Endothelial cell of umbilical vein (primary cell): Measurements from ENCODE around the gene CSK. TPM values are rescaled to one million over a fixed set of nuclear protein-coding genes. Genes with fewer than 3 reads are reported as not detected.

Experiments used
- BruUV-seq: library from RNA; stranded (reverse); fragments of 400-500 nt; replicated peaks from 2 replicates; lab custom pipeline; 2021; lab: Mats Ljungman, UMichigan
- CTCF ChIA-PET: fragments of 300-600, 350-600 bp; sonication (Branson Sonifier 250); formaldehyde crosslinking; loops from one replicate; lab custom pipeline; 2021; ENCODE audit warnings: antibody characterized with exemption, inconsistent platforms; lab: Charles Lee
- POLR2A ChIA-PET: fragments of 300-600, 350-600 bp; sonication (Branson Sonifier 250); formaldehyde crosslinking; loops from one replicate; lab custom pipeline; 2021; ENCODE audit warnings: antibody characterized with exemption, inconsistent platforms; lab: Charles Lee
- DNase-seq: peaks from one replicate; pipeline ENCODE4 v3.0.0-alpha.2; 2011; ENCODE audit warnings: low read depth, low spot score
- FAIRE-seq: peaks from 2 replicates; lab custom pipeline; 2011; peaks lifted over from hg19 to GRCh38; lab: Jason Lieb, UNC
- H2AFZ ChIP-seq: 2 replicates; pipeline ENCODE4 v1.6.0; 2012; ENCODE audit warnings: low read depth, low read length, control low read depth, inconsistent platforms
- H3K27ac ChIP-seq: 2 replicates; pipeline ENCODE4 v1.5.1; 2011; ENCODE audit warnings: low read depth, mild to moderate bottlenecking, control low read depth, low read length, moderate library complexity; ENCODE audit not compliant: insufficient read depth
- H3K27me3 ChIP-seq, 2 experiments: 2 replicates each; pipeline versions ENCODE4 v1.6.0 to v1.6.1; 2011; ENCODE audit warnings: low read length in 2 of 2, mixed read lengths in 1 of 2; ENCODE audit not compliant: control insufficient read depth in 2 of 2, insufficient read depth in 2 of 2
- H3K36me3 ChIP-seq, 2 experiments: 2 replicates in 1 of 2; 3 replicates in 1 of 2; pipeline ENCODE4 v1.5.1; 2011; ENCODE audit warnings: low read length in 2 of 2, mild to moderate bottlenecking in 1 of 2, moderate library complexity in 1 of 2; ENCODE audit not compliant: control insufficient read depth in 2 of 2, insufficient read depth in 2 of 2; ENCODE audit errors: extremely low read depth in 1 of 2
- H3K4me1 ChIP-seq: 3 replicates; pipeline ENCODE4 v1.5.1; 2011; ENCODE audit warnings: mild to moderate bottlenecking, low read length; ENCODE audit not compliant: control insufficient read depth, insufficient read depth; ENCODE audit errors: extremely low read depth
- H3K4me2 ChIP-seq: 2 replicates; pipeline ENCODE4 v1.6.1; 2011; ENCODE audit warnings: low read length, control low read depth, mixed read lengths; ENCODE audit not compliant: insufficient read depth
- H3K4me3 ChIP-seq, 3 experiments: fragments of 200-600 bp in 1 of 3; sonication (generic), shearing (Covaris generic) in 1 of 3; replicated peaks in 1 of 3; 2 replicates each; pipeline ENCODE4 v1.5.1; 2011 to 2016; ENCODE audit warnings: control low read depth in 3 of 3, low read length in 3 of 3, mild to moderate bottlenecking in 2 of 3, inconsistent platforms in 1 of 3, low read depth in 1 of 3, moderate library complexity in 1 of 3; ENCODE audit not compliant: insufficient read depth in 1 of 3
- H3K79me2 ChIP-seq: 2 replicates; pipeline ENCODE4 v1.6.0; 2012; ENCODE audit warnings: low read length, inconsistent platforms; ENCODE audit not compliant: control insufficient read depth, insufficient read depth
- H3K9ac ChIP-seq: replicated peaks from 2 replicates; pipeline ENCODE3; 2011; ENCODE audit warnings: low read length, control low read depth; ENCODE audit not compliant: insufficient read depth; ENCODE audit errors: extremely low read depth
- H3K9me1 ChIP-seq: replicated peaks from 3 replicates; pipeline ENCODE4 v1.6.0; 2011; ENCODE audit warnings: mild to moderate bottlenecking, low read length; ENCODE audit not compliant: control insufficient read depth, insufficient read depth; ENCODE audit errors: extremely low read depth
- H3K9me3 ChIP-seq: replicated peaks from 2 replicates; pipeline ENCODE4 v1.5.1; 2012; ENCODE audit warnings: low read length, inconsistent platforms; ENCODE audit not compliant: control insufficient read depth, insufficient read depth
- H4K20me1 ChIP-seq: replicated peaks from 2 replicates; pipeline ENCODE3; 2011; ENCODE audit warnings: mild to moderate bottlenecking, low read length; ENCODE audit not compliant: control insufficient read depth, insufficient read depth; ENCODE audit errors: extremely low read depth
- EZH2 ChIP-seq: IDR thresholded peaks from 2 replicates; pipeline ENCODE4 v1.6.1; 2012; ENCODE audit warnings: borderline replicate concordance, low read depth, mild to moderate bottlenecking, moderate library complexity, low read length, inconsistent platforms; ENCODE audit not compliant: severe bottlenecking
- FOS ChIP-seq: IDR thresholded peaks from 2 replicates; pipeline ENCODE4 v1.6.1; 2011; ENCODE audit warnings: mild to moderate bottlenecking, low read length, moderate library complexity, borderline replicate concordance; ENCODE audit not compliant: insufficient read depth
- GATA2 ChIP-seq: IDR thresholded peaks from 2 replicates; pipeline ENCODE4 v1.7.0; 2011; ENCODE audit warnings: low read depth, mild to moderate bottlenecking, moderate library complexity, mixed read lengths, low read length; ENCODE audit not compliant: insufficient read length, insufficient read depth
- JUN ChIP-seq: IDR thresholded peaks from 2 replicates; pipeline ENCODE4 v1.6.1; 2011; ENCODE audit warnings: borderline replicate concordance, low read depth; ENCODE audit not compliant: insufficient read length, insufficient read depth
- MYC ChIP-seq: IDR thresholded peaks from one replicate; pipeline ENCODE4 v1.6.1; 2011; ENCODE audit warnings: mild to moderate bottlenecking, low read depth, low read length
- POLR2A ChIP-seq: IDR thresholded peaks from 2 replicates; pipeline ENCODE4 v1.6.1; 2012; ENCODE audit warnings: low read depth, mild to moderate bottlenecking, control low read depth, low read length
- POLR2AphosphoS5 ChIP-seq: IDR thresholded peaks from 2 replicates; pipeline ENCODE4 v1.6.1; 2012; ENCODE audit warnings: low read depth, mild to moderate bottlenecking, control low read depth, low read length, moderate library complexity; ENCODE audit not compliant: insufficient read depth
- dilution Hi-C: fragments of 300-500 bp; cut with MboI; formaldehyde crosslinking; loops from one replicate; pipeline ENCODE4 v1.15.0; 2019; ENCODE audit warnings: low sequenced_read_pairs; ENCODE audit not compliant: extremely low pct_ligation_motif_present
- intact Hi-C: fragments of 100-400 bp; cut with micrococcal nuclease; formaldehyde crosslinking; loops from one replicate; pipeline ENCODE4 v1.10.0; 2022
- polyA plus RNA-seq, 4 experiments: library from polyadenylated mRNA; depleted of rRNA in 3 of 4; stranded (reverse) in 3 of 4; unstranded in 1 of 4; fragments of >200 nt; gene quantifications; 2 replicates each; pipeline versions ENCODE4 v1.2.1 to v1.2.3, GENCODE V29; 2011 to 2012; ENCODE audit warnings: missing spikeins in 1 of 4
- total RNA-seq: library from RNA; stranded (reverse); gene quantifications from 2 replicates; pipeline ENCODE4 v1.2.3, GENCODE V29; 2021
- TF ChIP-seq, protein P1 (sequence below): IDR thresholded peaks from 2 replicates; pipeline ENCODE4 v1.6.1; 2011; ENCODE audit not compliant: insufficient read depth, insufficient read length
- TF ChIP-seq, protein P2 (sequence below), 2 donors: IDR thresholded peaks; 1 replicate in 1 of 2; 2 replicates in 1 of 2; pipeline ENCODE4 v1.5.1; 2011; ENCODE audit warnings: low read length in 2 of 2, mild to moderate bottlenecking in 2 of 2, moderate library complexity in 2 of 2, control low read depth in 1 of 2, inconsistent platforms in 1 of 2, low read depth in 1 of 2; ENCODE audit not compliant: insufficient read depth in 1 of 2; ENCODE audit errors: extremely low read depth in 1 of 2

CSK gene
- total and polyA plus RNA-seq, 2 donors (not counting 3 experiments of a cell fraction or from before 2014, with no cell fraction given) = 41.2 to 104 TPM

DNA sequence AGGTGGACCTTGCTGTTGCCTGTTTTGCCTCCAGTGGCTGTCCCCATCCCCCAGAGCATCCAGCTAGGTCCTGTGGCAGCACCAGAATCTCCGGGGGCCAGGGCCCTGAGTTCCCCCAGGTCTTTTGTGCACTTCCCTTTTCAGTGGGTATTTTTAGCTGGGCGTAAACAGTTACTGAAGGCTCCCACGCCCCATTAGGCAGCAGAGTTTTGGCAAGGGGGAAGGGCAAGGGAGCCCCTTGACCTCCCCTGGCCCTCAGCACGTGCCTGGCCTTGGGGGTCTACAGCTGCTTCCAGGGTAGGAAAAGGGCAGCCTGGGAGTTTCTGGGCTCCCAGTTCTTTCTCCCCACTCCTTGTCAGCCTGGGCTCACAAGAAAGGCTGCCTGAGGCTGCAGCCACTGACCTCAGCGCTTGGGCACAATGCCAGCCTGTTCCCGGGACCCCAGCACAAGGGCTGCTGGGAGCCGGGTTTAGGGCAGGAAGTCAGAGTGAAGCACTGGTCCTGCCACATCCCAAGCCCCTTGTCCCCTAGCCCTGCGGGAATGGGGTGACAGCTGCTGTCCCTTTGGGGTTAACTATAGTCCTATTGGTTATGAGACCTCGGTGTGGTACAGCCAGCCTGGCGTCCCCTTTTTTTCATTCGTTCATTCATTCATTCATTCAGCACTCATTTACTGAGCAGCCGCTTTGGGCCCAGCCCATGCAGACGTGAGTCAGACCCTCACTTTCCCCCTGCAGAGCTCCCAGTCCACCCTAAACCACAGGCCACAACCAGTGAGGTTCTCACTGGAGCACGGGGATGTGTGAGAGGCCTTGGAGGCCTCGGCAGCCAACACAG, 8.4 kb downstream of the CSK start:
- ChIA-PET CTCF (interaction anchor here (1.5 kb wide), 1 partner anchor 19 kb away, joined by 4 read pairs; no protein-coding TSS in a partner anchor), POLR2A (no interaction called here)
- no peak overlapping the region for H3K27ac ChIP-seq
- H2AFZ ChIP-seq = no peak overlapping the region
- intact Hi-C loops = no loop called here
- H3K4me1 ChIP-seq = peaks cover 6% of the 10 kb centered on the region
- H3K79me2 ChIP-seq = peaks cover 92% of the 10 kb centered on the region
- peaks cover 0 to 7% of the 10 kb centered on the region in 2 experiments for H3K36me3 ChIP-seq
- H4K20me1 ChIP-seq = no peaks in the 10 kb centered on the region
- H3K9me1 ChIP-seq = no peaks in the 10 kb centered on the region
- BruUV-seq = no TSS peak
- H3K27me3 ChIP-seq = no peaks in the 10 kb centered on the region
- dilution Hi-C loops = no loop called here
- no peak for DNase-seq
- no peak for TF ChIP-seq MYC
- TF ChIP-seq EZH2 = no peak
- no peak for TF ChIP-seq FOS
- H3K4me3 ChIP-seq = no peak overlapping the region
- no peak overlapping the region for H3K9ac ChIP-seq
- H3K4me2 ChIP-seq = no peak overlapping the region
- no peak for FAIRE-seq
- no peaks in the 10 kb centered on the region for H3K9me3 ChIP-seq

DNA sequence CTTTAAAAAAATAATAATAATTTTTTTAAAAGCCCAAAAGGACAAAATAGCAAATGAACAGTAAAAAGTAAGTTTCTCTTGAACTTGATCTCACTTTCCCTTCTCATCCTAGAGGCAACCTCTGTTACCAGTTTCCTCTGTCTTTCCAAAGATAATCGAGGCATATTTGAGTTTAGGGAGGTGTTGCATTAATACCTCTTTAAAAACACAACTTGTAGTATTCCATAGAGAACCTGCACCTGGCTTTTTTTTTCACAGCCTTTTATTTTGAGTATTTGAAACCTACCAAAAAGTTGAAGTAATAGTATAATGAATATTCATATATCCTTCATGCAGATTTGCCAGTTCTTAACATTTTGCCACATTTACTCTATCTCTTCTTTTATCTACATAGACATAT, 9.1 kb downstream of the CSK start:
- ChIA-PET CTCF (interaction anchor here (1.5 to 1.7 kb wide), 2 partner anchors 20 to 160 kb away, joined by 3 to 4 read pairs; no protein-coding TSS in a partner anchor), POLR2A (no interaction called here)
- Histone ChIP-seq H3K9me1 (no peaks in the 10 kb centered on the region), H3K4me3 (no peak overlapping the region), H3K9me3 (no peaks in the 10 kb centered on the region), H3K27me3 (no peaks in the 10 kb centered on the region), H3K4me1 (peaks cover 6% of the 10 kb centered on the region), H3K4me2 (no peak overlapping the region), H3K36me3 (peaks cover 0 to 5% of the 10 kb centered on the region in 2 experiments), H3K27ac (no peak overlapping the region), H3K9ac (no peak overlapping the region), H3K79me2 (peaks cover 87% of the 10 kb centered on the region), H4K20me1 (no peaks in the 10 kb centered on the region), H2AFZ (no peak overlapping the region)
- no peak for DNase-seq
- no TSS peak for BruUV-seq
- intact Hi-C loops (no loop called here), dilution Hi-C loops (no loop called here)
- TF ChIP-seq EZH2 = no peak
- TF ChIP-seq, protein P1, sequence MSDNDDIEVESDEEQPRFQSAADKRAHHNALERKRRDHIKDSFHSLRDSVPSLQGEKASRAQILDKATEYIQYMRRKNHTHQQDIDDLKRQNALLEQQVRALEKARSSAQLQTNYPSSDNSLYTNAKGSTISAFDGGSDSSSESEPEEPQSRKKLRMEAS = no peak
- TF ChIP-seq POLR2AphosphoS5 = no peak
- TF ChIP-seq MYC = no peak
- no peak for TF ChIP-seq POLR2A
- TF ChIP-seq GATA2 = no peak
- TF ChIP-seq FOS = no peak
- TF ChIP-seq, protein P2, sequence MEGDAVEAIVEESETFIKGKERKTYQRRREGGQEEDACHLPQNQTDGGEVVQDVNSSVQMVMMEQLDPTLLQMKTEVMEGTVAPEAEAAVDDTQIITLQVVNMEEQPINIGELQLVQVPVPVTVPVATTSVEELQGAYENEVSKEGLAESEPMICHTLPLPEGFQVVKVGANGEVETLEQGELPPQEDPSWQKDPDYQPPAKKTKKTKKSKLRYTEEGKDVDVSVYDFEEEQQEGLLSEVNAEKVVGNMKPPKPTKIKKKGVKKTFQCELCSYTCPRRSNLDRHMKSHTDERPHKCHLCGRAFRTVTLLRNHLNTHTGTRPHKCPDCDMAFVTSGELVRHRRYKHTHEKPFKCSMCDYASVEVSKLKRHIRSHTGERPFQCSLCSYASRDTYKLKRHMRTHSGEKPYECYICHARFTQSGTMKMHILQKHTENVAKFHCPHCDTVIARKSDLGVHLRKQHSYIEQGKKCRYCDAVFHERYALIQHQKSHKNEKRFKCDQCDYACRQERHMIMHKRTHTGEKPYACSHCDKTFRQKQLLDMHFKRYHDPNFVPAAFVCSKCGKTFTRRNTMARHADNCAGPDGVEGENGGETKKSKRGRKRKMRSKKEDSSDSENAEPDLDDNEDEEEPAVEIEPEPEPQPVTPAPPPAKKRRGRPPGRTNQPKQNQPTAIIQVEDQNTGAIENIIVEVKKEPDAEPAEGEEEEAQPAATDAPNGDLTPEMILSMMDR (IDR thresholded peaks at IDR 0.05; ENCODE audit: extremely low read depth in 1 of 2, insufficient read depth in 1 of 2, low read depth in 1 of 2, low read length in 2 of 2) = no peak
- no peak for TF ChIP-seq JUN
- no peak for FAIRE-seq
